Stimulated activated CD4-positive, alpha-beta T cell treated with anti-CD3 and anti-CD28 coated beads, Interleukin-1b, Interleukin-23, amount 100 ng/mL, for 4 hours (primary cell): ENCODE results near the gene TEX13B.
"Not testable (repeated sequence)": the region's sequence is repeated elsewhere in the genome, so short reads cannot be mapped to it uniquely, and the experiment has no call there.

ENCODE experiments used
- DNase-seq, 2 donors: peaks; one replicate each; pipeline ENCODE4 v3.0.0-alpha.2; 2020; ENCODE audit warnings: low read depth in 2 of 2

TEX13B gene

GRCh38 chrX:107982356-107982755 lies at the start of gene TEX13B:
TEX13B (minus strand) TSS chrX:107982370; CDS start chrX:107982127, 243 bp downstream.
- DNase-seq, result no peak

- DNase-seq, result no peak
Measured at GRCh38 chrX:108029928-108030711, 48.0 kb upstream of the TEX13B start.

- no peak for DNase-seq
Measured at GRCh38 chrX:108028854-108029253, 46.7 kb upstream of the TEX13B start.

GRCh38 chrX:108025954-108026600 lies 43.9 kb upstream of the TEX13B start:
- DNase-seq, result no peak

GRCh38 chrX:108025376-108025775 lies 43.2 kb upstream of the TEX13B start:
- DNase-seq, result no peak

- no peak for DNase-seq
Measured at GRCh38 chrX:108022491-108023089, 40.4 kb upstream of the TEX13B start.

- DNase-seq, result no peak
Measured at GRCh38 chrX:108020631-108021030, 38.5 kb upstream of the TEX13B start.

GRCh38 chrX:108019382-108019875 lies 37.3 kb upstream of the TEX13B start:
- DNase-seq, result no peak

- no peak for DNase-seq
Measured at GRCh38 chrX:108018656-108019381, 36.6 kb upstream of the TEX13B start.

GRCh38 chrX:108001218-108001814 lies 19.1 kb upstream of the TEX13B start:
- no peak for DNase-seq

- DNase-seq, result no peak
Measured at GRCh38 chrX:108000751-108001150, 18.6 kb upstream of the TEX13B start.

GRCh38 chrX:107996124-107996523 lies 14.0 kb upstream of the TEX13B start:
- DNase-seq, result no peak

- DNase-seq, result no peak
Measured at GRCh38 chrX:107985033-107985432, 2.9 kb upstream of the TEX13B start.

- no peak for DNase-seq
Measured at GRCh38 chrX:107979534-107979933, 2.6 kb downstream of the TEX13B start.

- no peak for DNase-seq
Measured at GRCh38 chrX:107978707-107979307, 3.4 kb downstream of the TEX13B start.

- no peak for DNase-seq
Measured at GRCh38 chrX:107978071-107978470, 4.1 kb downstream of the TEX13B start.

GRCh38 chrX:107971636-107972035 lies 10.5 kb downstream of the TEX13B start:
- no peak for DNase-seq

GRCh38 chrX:107970073-107970472 lies 12.1 kb downstream of the TEX13B start:
- DNase-seq, result no peak

GRCh38 chrX:107968623-107969022 lies 13.5 kb downstream of the TEX13B start:
- no peak for DNase-seq

GRCh38 chrX:107955337-107955736 lies 26.8 kb downstream of the TEX13B start:
- not testable (repeated sequence) for DNase-seq

GRCh38 chrX:107940095-107940494 lies 42.1 kb downstream of the TEX13B start:
- DNase-seq, result no peak
